ENCODE measurements around the gene LDB2. TPM values are rescaled to one million over a fixed set of nuclear protein-coding genes. Genes with fewer than 3 reads are reported as not detected.

The LDB2 gene
- total and polyA plus RNA-seq, 2 experiments from 2014 or later = 48.6 to 80.1 TPM

DNA sequence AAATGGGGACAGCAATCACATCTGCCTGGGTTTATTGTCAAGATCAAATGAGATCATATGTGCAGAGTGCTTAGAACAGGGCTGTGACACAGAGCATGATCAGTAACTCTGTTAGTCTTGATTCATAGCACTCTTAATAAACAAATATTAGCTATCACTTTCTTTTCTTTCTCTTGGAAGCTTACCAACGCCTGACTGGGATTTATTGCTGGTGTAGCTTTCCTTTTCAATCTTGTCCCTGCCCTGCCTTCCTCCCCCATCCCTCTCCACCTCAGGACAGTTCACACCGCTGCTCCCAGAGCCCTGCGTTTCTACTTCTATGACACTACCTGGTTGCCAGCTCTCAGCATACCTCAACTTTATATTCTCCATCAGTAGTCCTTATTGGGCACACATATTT, 120.7 kb downstream of the LDB2 start (continued):
- TF ChIP-seq, protein P1, sequence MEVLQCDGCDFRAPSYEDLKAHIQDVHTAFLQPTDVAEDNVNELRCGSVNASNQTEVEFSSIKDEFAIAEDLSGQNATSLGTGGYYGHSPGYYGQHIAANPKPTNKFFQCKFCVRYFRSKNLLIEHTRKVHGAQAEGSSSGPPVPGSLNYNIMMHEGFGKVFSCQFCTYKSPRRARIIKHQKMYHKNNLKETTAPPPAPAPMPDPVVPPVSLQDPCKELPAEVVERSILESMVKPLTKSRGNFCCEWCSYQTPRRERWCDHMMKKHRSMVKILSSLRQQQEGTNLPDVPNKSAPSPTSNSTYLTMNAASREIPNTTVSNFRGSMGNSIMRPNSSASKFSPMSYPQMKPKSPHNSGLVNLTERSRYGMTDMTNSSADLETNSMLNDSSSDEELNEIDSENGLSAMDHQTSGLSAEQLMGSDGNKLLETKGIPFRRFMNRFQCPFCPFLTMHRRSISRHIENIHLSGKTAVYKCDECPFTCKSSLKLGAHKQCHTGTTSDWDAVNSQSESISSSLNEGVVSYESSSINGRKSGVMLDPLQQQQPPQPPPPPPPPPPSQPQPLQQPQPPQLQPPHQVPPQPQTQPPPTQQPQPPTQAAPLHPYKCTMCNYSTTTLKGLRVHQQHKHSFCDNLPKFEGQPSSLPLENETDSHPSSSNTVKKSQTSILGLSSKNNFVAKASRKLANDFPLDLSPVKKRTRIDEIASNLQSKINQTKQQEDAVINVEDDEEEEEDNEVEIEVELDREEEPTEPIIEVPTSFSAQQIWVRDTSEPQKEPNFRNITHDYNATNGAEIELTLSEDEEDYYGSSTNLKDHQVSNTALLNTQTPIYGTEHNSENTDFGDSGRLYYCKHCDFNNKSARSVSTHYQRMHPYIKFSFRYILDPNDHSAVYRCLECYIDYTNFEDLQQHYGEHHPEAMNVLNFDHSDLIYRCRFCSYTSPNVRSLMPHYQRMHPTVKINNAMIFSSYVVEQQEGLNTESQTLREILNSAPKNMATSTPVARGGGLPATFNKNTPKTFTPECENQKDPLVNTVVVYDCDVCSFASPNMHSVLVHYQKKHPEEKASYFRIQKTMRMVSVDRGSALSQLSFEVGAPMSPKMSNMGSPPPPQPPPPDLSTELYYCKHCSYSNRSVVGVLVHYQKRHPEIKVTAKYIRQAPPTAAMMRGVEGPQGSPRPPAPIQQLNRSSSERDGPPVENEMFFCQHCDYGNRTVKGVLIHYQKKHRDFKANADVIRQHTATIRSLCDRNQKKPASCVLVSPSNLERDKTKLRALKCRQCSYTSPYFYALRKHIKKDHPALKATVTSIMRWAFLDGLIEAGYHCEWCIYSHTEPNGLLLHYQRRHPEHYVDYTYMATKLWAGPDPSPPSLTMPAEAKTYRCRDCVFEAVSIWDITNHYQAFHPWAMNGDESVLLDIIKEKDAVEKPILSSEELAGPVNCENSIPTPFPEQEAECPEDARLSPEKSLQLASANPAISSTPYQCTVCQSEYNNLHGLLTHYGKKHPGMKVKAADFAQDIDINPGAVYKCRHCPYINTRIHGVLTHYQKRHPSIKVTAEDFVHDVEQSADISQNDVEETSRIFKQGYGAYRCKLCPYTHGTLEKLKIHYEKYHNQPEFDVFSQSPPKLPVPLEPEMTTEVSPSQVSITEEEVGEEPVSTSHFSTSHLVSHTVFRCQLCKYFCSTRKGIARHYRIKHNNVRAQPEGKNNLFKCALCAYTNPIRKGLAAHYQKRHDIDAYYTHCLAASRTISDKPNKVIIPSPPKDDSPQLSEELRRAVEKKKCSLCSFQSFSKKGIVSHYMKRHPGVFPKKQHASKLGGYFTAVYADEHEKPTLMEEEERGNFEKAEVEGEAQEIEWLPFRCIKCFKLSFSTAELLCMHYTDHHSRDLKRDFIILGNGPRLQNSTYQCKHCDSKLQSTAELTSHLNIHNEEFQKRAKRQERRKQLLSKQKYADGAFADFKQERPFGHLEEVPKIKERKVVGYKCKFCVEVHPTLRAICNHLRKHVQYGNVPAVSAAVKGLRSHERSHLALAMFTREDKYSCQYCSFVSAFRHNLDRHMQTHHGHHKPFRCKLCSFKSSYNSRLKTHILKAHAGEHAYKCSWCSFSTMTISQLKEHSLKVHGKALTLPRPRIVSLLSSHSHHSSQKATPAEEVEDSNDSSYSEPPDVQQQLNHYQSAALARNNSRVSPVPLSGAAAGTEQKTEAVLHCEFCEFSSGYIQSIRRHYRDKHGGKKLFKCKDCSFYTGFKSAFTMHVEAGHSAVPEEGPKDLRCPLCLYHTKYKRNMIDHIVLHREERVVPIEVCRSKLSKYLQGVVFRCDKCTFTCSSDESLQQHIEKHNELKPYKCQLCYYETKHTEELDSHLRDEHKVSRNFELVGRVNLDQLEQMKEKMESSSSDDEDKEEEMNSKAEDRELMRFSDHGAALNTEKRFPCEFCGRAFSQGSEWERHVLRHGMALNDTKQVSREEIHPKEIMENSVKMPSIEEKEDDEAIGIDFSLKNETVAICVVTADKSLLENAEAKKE (CRISPR knock-in tag; IDR thresholded peaks at IDR 0.05) = no peak
- TF ChIP-seq EZH2 (IDR thresholded peaks at IDR 0.05; ENCODE audit: low read depth, unreplicated experiment) (no peak), ZNF331 (CRISPR knock-in tag; IDR thresholded peaks at IDR 0.05; ENCODE audit: low read depth) (no peak), NANOG (IDR thresholded peaks at IDR 0.05; ENCODE audit: borderline replicate concordance) (no peak), EZH2phosphoT487 (IDR thresholded peaks at IDR 0.05; ENCODE audit: unreplicated experiment) (no peak), STAT1 (IDR thresholded peaks at IDR 0.05; ENCODE audit: unreplicated experiment) (no peak), CREB1 (CRISPR knock-in tag; IDR thresholded peaks at IDR 0.05; ENCODE audit: low read depth) (no peak), POLR2AphosphoS5 (IDR thresholded peaks at IDR 0.05; ENCODE audit: low read depth) (no peak), JUNB (IDR thresholded peaks at IDR 0.05; ENCODE audit: unreplicated experiment) (no peak), ZNF114 (CRISPR knock-in tag; IDR thresholded peaks at IDR 0.05) (no peak)
- TF ChIP-seq, protein P2, sequence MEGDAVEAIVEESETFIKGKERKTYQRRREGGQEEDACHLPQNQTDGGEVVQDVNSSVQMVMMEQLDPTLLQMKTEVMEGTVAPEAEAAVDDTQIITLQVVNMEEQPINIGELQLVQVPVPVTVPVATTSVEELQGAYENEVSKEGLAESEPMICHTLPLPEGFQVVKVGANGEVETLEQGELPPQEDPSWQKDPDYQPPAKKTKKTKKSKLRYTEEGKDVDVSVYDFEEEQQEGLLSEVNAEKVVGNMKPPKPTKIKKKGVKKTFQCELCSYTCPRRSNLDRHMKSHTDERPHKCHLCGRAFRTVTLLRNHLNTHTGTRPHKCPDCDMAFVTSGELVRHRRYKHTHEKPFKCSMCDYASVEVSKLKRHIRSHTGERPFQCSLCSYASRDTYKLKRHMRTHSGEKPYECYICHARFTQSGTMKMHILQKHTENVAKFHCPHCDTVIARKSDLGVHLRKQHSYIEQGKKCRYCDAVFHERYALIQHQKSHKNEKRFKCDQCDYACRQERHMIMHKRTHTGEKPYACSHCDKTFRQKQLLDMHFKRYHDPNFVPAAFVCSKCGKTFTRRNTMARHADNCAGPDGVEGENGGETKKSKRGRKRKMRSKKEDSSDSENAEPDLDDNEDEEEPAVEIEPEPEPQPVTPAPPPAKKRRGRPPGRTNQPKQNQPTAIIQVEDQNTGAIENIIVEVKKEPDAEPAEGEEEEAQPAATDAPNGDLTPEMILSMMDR (conservative IDR thresholded peaks at IDR 0.05; ENCODE audit: low read depth in 2 of 2) = no peak
- TF ChIP-seq, protein P3, sequence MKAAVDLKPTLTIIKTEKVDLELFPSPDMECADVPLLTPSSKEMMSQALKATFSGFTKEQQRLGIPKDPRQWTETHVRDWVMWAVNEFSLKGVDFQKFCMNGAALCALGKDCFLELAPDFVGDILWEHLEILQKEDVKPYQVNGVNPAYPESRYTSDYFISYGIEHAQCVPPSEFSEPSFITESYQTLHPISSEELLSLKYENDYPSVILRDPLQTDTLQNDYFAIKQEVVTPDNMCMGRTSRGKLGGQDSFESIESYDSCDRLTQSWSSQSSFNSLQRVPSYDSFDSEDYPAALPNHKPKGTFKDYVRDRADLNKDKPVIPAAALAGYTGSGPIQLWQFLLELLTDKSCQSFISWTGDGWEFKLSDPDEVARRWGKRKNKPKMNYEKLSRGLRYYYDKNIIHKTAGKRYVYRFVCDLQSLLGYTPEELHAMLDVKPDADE (IDR thresholded peaks at IDR 0.05) = no peak
